Kidney (tissue), 14 donors: Measurements from ENCODE around the gene AHCYL2. TPM values are rescaled to one million over a fixed set of nuclear protein-coding genes. Genes with fewer than 3 reads are reported as not detected.

Experiments used
- DNase-seq, 5 donors: peaks; one replicate each; pipeline ENCODE4 v3.0.0-alpha.2; 2013 to 2020
- FAIRE-seq: peaks from 2 replicates; lab custom pipeline; 2012; peaks lifted over from hg19 to GRCh38; lab: Jason Lieb, UNC
- H3K27ac ChIP-seq, 2 donors: one replicate each; pipeline ENCODE4 v1.7.0; 2013; ENCODE audit warnings: low read depth in 2 of 2, low read length in 2 of 2, inconsistent platforms in 1 of 2
- H3K27me3 ChIP-seq: one replicate; pipeline ENCODE4 v1.7.1; 2013; ENCODE audit warnings: low read length, inconsistent platforms; ENCODE audit not compliant: control insufficient read depth, insufficient read depth
- H3K36me3 ChIP-seq, 3 donors: one replicate each; pipeline versions ENCODE4 v1.7.0 to v1.7.1; 2013; ENCODE audit warnings: low read length in 3 of 3, control low read depth in 1 of 3, inconsistent platforms in 1 of 3; ENCODE audit not compliant: insufficient read depth in 3 of 3, control insufficient read depth in 2 of 3
- H3K4me1 ChIP-seq, 3 donors: one replicate each; pipeline versions ENCODE4 v1.7.0 to v1.7.1; 2013; ENCODE audit warnings: low read length in 3 of 3, inconsistent platforms in 1 of 3, low read depth in 1 of 3; ENCODE audit not compliant: control insufficient read depth in 2 of 3, insufficient read depth in 2 of 3
- H3K4me3 ChIP-seq, 3 donors: one replicate each; pipeline versions ENCODE4 v1.7.0 to v1.8.1; 2013; ENCODE audit warnings: low read length in 3 of 3, control low read depth in 1 of 3, inconsistent platforms in 1 of 3
- H3K9ac ChIP-seq, 3 donors: one replicate each; pipeline versions ENCODE4 v1.7.0 to v1.7.1; 2013; ENCODE audit warnings: low read length in 3 of 3, control low read depth in 1 of 3, inconsistent platforms in 1 of 3
- H3K9me3 ChIP-seq, 3 donors: one replicate each; pipeline versions ENCODE4 v1.7.0 to v1.7.1; 2013; ENCODE audit warnings: low read length in 3 of 3, control low read depth in 1 of 3, inconsistent platforms in 1 of 3; ENCODE audit not compliant: control insufficient read depth in 2 of 3, insufficient read depth in 1 of 3
- CTCF ChIP-seq: IDR thresholded peaks from 3 replicates; pipeline ENCODE4 v1.5.1; 2012; ENCODE audit warnings: mild to moderate bottlenecking, moderate library complexity, borderline replicate concordance; ENCODE audit not compliant: insufficient read depth; ENCODE audit errors: extremely low read depth
- intact Hi-C: fragments of 100-400 bp; cut with DNase I; formaldehyde crosslinking; loops from one replicate; pipeline ENCODE4 v1.11.1; 2022
- polyA plus RNA-seq: library from polyadenylated mRNA; stranded (reverse); fragments of 350-450 nt; fragmentation: Illumina TruSeq; extraction: RNeasy Lipid Tissue Mini Kit (QIAGEN cat#74804); gene quantifications from one replicate; pipeline ENCODE4 v1.2.3, GENCODE V29; 2014; ENCODE audit warnings: low read depth, low replicate concordance; ENCODE audit not compliant: insufficient read depth
- total RNA-seq: library from RNA; stranded (reverse); fragmentation: NEBNext Ultra II Directional; extraction: Animal tissue kit (Norgen Biotek cat#: 25700); gene quantifications from one replicate; pipeline ENCODE4 v1.2.1, GENCODE V29; 2021
- donor health status: control.
- donor health status: control.
- donor health status: control.
- donor health status: control.
- donor health status: control.
- donor health status: DM: yes; HTN: yes; CAD: no.
- donor health status: Normal renal cell carcinoma (clear cell type).

Gene AHCYL2
- total and polyA plus RNA-seq, 2 donors from 2014 or later = 19.5 to 25.2 TPM

- Histone ChIP-seq H3K27ac (no peak overlapping the region), H3K9ac (no peak overlapping the region), H3K4me1 (no peaks in the 10 kb centered on the region), H3K27me3 (no peaks in the 10 kb centered on the region), H3K36me3 (peaks cover 0 to 7% (median 0%) of the 10 kb centered on the region in 3 donors), H3K9me3 (peaks cover 0 to 8% (median 0%) of the 10 kb centered on the region in 3 donors), H3K4me3 (no peak overlapping the region)
- no peak for DNase-seq
- FAIRE-seq = no peak
- intact Hi-C loops = no loop called here
- no peak for TF ChIP-seq CTCF
Observed at GRCh38 chr7:129450295-129450694, 225.5 kb downstream of the AHCYL2 start.

GRCh38 chr7:129452589-129453231 lies 227.9 kb downstream of the AHCYL2 start:
- H3K27me3 ChIP-seq = no peaks in the 10 kb centered on the region
- H3K4me1 ChIP-seq = no peaks in the 10 kb centered on the region
- TF ChIP-seq CTCF = no peak
- FAIRE-seq (no peak), DNase-seq (no peak)
- no peak overlapping the region for H3K4me3 ChIP-seq
- H3K9me3 ChIP-seq = peaks cover 0 to 8% (median 0%) of the 10 kb centered on the region in 3 donors
- H3K27ac ChIP-seq = no peak overlapping the region
- intact Hi-C loops = no loop called here
- peaks cover 0 to 6% (median 0%) of the 10 kb centered on the region in 3 donors for H3K36me3 ChIP-seq
- H3K9ac ChIP-seq = no peak overlapping the region

- no peaks in the 10 kb centered on the region for H3K27me3 ChIP-seq
- peaks cover 0 to 7% (median 0%) of the 10 kb centered on the region in 3 donors for H3K36me3 ChIP-seq
- no peak overlapping the region for H3K27ac ChIP-seq
- DNase-seq = no peak
- H3K4me3 ChIP-seq = no peak overlapping the region
- no peak for FAIRE-seq
- intact Hi-C loops = no loop called here
- no peak overlapping the region for H3K9ac ChIP-seq
- TF ChIP-seq CTCF = no peak
- H3K4me1 ChIP-seq = no peaks in the 10 kb centered on the region
- peaks cover 0 to 3% (median 0%) of the 10 kb centered on the region in 3 donors for H3K9me3 ChIP-seq
Observed at GRCh38 chr7:129453510-129454248, 228.8 kb downstream of the AHCYL2 start.
